Measurements from ENCODE around the gene GRK5. TPM values are rescaled to one million over a fixed set of nuclear protein-coding genes. Genes with fewer than 3 reads are reported as not detected.
"Not testable (repeated sequence)": the region's sequence is repeated elsewhere in the genome, so short reads cannot be mapped to it uniquely, and the experiment has no call there.

Gene GRK5
- total RNA-seq, 6 experiments from 2014 or later, result 5.9 to 11.5 (median 7.9) TPM

DNA sequence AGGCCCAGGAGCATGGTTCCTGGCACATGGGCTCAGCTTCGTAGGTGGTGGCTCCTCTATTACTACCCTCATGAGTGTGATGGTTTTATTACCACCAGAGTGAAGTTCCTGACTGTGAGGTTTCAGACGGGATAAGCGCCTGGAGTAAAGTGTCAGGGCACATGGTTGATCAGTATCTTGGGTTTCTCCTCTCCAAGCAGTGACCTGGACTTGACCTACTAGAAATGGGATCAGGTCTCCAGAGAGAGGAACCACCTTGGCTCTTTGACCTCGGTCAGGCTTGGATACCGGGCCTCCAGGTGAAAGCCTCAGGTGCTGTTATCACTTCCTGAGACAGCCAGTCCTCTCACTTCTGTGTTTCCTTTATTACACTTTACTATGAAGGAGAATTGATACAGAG, 67.7 kb downstream of the GRK5 start:
- intact Hi-C loops (cut with DNase I), result no loop called here
- H3K27ac ChIP-seq, result peak overlapping the region in 2 of 3 donors; percentile 21 to 29
- 72% methylated on average over 3 of the region's 5 CpGs for WGBS (ENCODE audit: insufficient coverage, low coverage, low lambda C conversion rate, missing lambda C conversion rate)
- ATAC-seq (no peak), DNase-seq (no peak)
- TF ChIP-seq, protein P1, sequence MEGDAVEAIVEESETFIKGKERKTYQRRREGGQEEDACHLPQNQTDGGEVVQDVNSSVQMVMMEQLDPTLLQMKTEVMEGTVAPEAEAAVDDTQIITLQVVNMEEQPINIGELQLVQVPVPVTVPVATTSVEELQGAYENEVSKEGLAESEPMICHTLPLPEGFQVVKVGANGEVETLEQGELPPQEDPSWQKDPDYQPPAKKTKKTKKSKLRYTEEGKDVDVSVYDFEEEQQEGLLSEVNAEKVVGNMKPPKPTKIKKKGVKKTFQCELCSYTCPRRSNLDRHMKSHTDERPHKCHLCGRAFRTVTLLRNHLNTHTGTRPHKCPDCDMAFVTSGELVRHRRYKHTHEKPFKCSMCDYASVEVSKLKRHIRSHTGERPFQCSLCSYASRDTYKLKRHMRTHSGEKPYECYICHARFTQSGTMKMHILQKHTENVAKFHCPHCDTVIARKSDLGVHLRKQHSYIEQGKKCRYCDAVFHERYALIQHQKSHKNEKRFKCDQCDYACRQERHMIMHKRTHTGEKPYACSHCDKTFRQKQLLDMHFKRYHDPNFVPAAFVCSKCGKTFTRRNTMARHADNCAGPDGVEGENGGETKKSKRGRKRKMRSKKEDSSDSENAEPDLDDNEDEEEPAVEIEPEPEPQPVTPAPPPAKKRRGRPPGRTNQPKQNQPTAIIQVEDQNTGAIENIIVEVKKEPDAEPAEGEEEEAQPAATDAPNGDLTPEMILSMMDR (IDR thresholded peaks at IDR 0.05), result no peak
- no peak for TF ChIP-seq POLR2A (IDR thresholded peaks at IDR 0.05)
- no peaks in the 10 kb centered on the region for H3K27me3 ChIP-seq
- peaks cover 0 to 19% (median 7%) of the 10 kb centered on the region in 4 donors for H3K4me1 ChIP-seq
- H3K9me3 ChIP-seq, result no peaks in the 10 kb centered on the region
- H3K4me3 ChIP-seq, result no peak overlapping the region
- no peaks in the 10 kb centered on the region for H3K36me3 ChIP-seq

- H3K27ac ChIP-seq; DNase-seq; H3K36me3 ChIP-seq; H3K4me3 ChIP-seq; ATAC-seq; H3K27me3 ChIP-seq; H3K9me3 ChIP-seq; intact Hi-C loops (cut with DNase I): not testable (repeated sequence)
- 90% methylated on average over 1 of the region's 4 CpGs for WGBS (ENCODE audit: insufficient coverage, low coverage, low lambda C conversion rate, missing lambda C conversion rate)
- peaks cover 0 to 10% (median 4%) of the 10 kb centered on the region in 4 donors for H3K4me1 ChIP-seq
Measured at GRCh38 chr10:119276194-119276593, 68.8 kb downstream of the GRK5 start.

- Histone ChIP-seq H3K27me3 (no peaks in the 10 kb centered on the region), H3K36me3 (no peaks in the 10 kb centered on the region), H3K4me3 (no peak overlapping the region), H3K27ac (peak overlapping the region in 1 of 3 donors; percentile 15), H3K4me1 (peaks cover 0 to 18% (median 3%) of the 10 kb centered on the region in 4 donors), H3K9me3 (no peaks in the 10 kb centered on the region)
- intact Hi-C loops (cut with DNase I), result no loop called here
- TF ChIP-seq POLR2A (IDR thresholded peaks at IDR 0.05), result no peak
- TF ChIP-seq, protein P1 (IDR thresholded peaks at IDR 0.05), result no peak
- DNase-seq (no peak), ATAC-seq (no peak)
- WGBS (ENCODE audit: insufficient coverage, low coverage, low lambda C conversion rate, missing lambda C conversion rate), result 85% methylated on average over 9 of the region's 14 CpGs
Measured at GRCh38 chr10:119278126-119278709, 70.8 kb downstream of the GRK5 start.

GRCh38 chr10:119279441-119279840, 72.1 kb downstream of the GRK5 start:
- Histone ChIP-seq H3K36me3 (no peaks in the 10 kb centered on the region), H3K4me1 (peaks cover 0 to 30% (median 6%) of the 10 kb centered on the region in 4 donors), H3K27ac (no peak overlapping the region), H3K27me3 (no peaks in the 10 kb centered on the region), H3K4me3 (no peak overlapping the region), H3K9me3 (no peaks in the 10 kb centered on the region)
- peak in 1 of 3 donors; percentile 29 for DNase-seq
- WGBS (ENCODE audit: insufficient coverage, low coverage, low lambda C conversion rate, missing lambda C conversion rate), result 81% methylated on average over 6 of the region's 10 CpGs
- ATAC-seq, result no peak
- no peak for TF ChIP-seq POLR2A (IDR thresholded peaks at IDR 0.05)
- TF ChIP-seq, protein P1 (IDR thresholded peaks at IDR 0.05), result no peak
- intact Hi-C loops (cut with DNase I), result no loop called here

DNA sequence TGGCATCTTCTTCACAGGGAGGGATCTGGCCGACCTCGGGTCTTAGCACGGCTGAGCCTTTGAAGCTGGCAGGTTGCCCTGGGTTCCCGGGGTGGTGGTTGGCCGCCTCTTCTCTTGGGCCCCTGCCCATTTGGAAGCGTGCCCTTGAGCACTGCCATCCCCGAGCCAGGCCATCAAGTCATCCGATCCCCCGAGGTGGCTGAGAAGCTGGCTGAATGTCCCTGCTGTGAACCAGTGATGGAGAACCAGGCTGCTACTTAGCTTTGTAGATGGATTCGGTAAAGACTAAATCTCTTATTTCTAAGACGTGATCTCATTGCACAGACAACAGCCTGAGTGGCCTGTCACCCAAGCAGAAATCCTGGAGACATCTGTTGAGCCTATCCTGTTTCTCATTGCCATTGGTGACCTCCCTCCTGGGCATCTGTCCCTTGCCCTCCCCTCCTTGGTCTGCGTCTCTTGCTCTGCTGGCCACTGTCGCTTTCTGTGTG, 74.3 kb downstream of the GRK5 start:
- 66% methylated on average over 7 of the region's 13 CpGs for WGBS (ENCODE audit: insufficient coverage, low coverage, low lambda C conversion rate, missing lambda C conversion rate)
- Histone ChIP-seq H3K27ac (no peak overlapping the region), H3K4me3 (no peak overlapping the region), H3K36me3 (no peaks in the 10 kb centered on the region), H3K9me3 (no peaks in the 10 kb centered on the region), H3K27me3 (no peaks in the 10 kb centered on the region), H3K4me1 (peaks cover 0 to 51% (median 16%) of the 10 kb centered on the region in 4 donors)
- peak; percentile 36 to 53 (median 37) for ATAC-seq
- intact Hi-C loops (cut with DNase I), result loop anchor here in 1 of 2 donors (10.0 kb wide), 1 partner anchor 133 kb away; no protein-coding TSS in a partner anchor
- peak; percentile 77 to 90 (median 87) for DNase-seq
- TF ChIP-seq POLR2A (IDR thresholded peaks at IDR 0.05), result no peak
- TF ChIP-seq, protein P1 (IDR thresholded peaks at IDR 0.05), result no peak

All from right lobe of liver (tissue), 6 donors.